ENCODE results near the gene C11orf98. TPM values are rescaled to one million over a fixed set of nuclear protein-coding genes. Genes with fewer than 3 reads are reported as not detected.
A peak's percentile ranks its signal among the peaks of the same experiment; 100 is the strongest.

C11orf98 gene
- total RNA-seq: 10 to 100 TPM; 24.6 to 47.4 (median 26.9) TPM
- polyA plus RNA-seq: 100 to 1,000 TPM; 166 to 183 (median 176) TPM

DNA sequence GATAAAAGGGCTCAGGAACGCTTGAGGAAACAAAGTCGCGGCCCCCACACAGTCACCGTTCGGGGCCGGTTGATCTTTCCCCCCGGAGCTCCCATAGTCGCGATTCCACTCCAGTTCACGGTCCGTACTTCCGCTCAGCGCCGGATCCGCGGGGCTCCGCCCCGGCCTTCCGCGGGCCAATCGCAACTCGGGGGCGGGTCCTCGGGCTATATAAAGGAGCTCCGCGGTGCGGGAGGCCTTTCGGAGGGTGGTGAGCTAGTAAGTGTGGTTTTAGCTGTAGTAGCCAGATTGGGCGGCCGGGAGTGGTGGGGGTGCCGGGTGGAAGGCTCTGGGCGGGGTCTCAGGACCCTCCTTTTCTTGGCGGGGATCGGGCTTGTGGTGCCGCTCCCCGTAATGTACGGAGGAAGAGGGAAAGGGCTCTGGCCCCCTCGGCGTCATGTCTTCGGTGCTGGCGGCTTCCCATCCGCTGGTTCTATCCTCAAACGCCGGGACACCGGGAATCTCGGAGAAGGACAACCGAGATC is at the start of gene C11orf98, which contains the start of gene CSKMT:
Gene C11orf98 (minus strand): TSS at position 136 of the 524 bp plus-strand sequence. CDS start 41 bp downstream, at position 95.
Gene CSKMT (plus strand): TSS at position 238 of the 524 bp plus-strand sequence. CDS start 568 bp downstream, outside the sequence.
- H3K36me3 ChIP-seq: peaks cover 0 to 28% (median 8%) of the 10 kb centered on the region in 4 donors
- no peaks in the 10 kb centered on the region for H3K27me3 ChIP-seq
- H3K27ac ChIP-seq: peak within 1 kb of the TSS; percentile 91 to 97 (median 94)
- peak within 1 kb of the TSS; percentile 74 to 89 (median 86) for H3K4me3 ChIP-seq
- intact Hi-C loops (cut with DNase I): loop anchor here (2.0 to 5.0 kb wide), 3 partner anchors 18 to 53 kb away; partner anchors contain the start of genes BSCL2, EML3, GANAB and GNG3
- H3K9me3 ChIP-seq: no peaks in the 10 kb centered on the region
- H3K4me1 ChIP-seq: peaks cover 0 to 40% (median 34%) of the 10 kb centered on the region in 4 donors
- TF ChIP-seq POLR2AphosphoS5 (IDR thresholded peaks at IDR 0.05) (peak; percentile 99 to 100 (median 100)), POLR2A (IDR thresholded peaks at IDR 0.05) (peak; percentile 99), EP300 (IDR thresholded peaks at IDR 0.05) (no peak)
- TF ChIP-seq, protein P1, sequence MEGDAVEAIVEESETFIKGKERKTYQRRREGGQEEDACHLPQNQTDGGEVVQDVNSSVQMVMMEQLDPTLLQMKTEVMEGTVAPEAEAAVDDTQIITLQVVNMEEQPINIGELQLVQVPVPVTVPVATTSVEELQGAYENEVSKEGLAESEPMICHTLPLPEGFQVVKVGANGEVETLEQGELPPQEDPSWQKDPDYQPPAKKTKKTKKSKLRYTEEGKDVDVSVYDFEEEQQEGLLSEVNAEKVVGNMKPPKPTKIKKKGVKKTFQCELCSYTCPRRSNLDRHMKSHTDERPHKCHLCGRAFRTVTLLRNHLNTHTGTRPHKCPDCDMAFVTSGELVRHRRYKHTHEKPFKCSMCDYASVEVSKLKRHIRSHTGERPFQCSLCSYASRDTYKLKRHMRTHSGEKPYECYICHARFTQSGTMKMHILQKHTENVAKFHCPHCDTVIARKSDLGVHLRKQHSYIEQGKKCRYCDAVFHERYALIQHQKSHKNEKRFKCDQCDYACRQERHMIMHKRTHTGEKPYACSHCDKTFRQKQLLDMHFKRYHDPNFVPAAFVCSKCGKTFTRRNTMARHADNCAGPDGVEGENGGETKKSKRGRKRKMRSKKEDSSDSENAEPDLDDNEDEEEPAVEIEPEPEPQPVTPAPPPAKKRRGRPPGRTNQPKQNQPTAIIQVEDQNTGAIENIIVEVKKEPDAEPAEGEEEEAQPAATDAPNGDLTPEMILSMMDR (IDR thresholded peaks at IDR 0.05): no peak
- 0 to 1% methylated on average over 47 of the region's 47 CpGs for WGBS, 2 donors
- DNase-seq: peak; percentile 98

DNA sequence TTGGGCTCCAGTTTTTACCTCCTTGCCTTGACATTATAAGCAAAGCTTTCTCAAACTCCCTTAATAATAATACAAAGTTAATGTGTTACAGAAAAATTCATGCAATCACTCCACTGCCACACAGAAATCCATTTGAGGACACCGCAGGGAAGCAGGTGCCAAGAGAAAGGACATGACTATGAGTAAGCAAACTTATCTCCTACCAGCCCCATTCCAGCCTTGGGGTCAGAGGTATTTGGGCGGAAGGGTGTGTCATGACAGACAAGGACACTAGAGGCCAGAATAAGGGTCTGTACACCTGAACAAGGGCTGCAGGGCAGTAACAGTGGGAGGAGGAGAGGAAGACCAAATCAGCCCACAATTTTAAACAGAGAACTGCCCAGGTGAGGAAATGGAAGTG is 48.3 kb upstream of the C11orf98 start:
- TF ChIP-seq, protein P1 (IDR thresholded peaks at IDR 0.05): no peak
- TF ChIP-seq EP300 (IDR thresholded peaks at IDR 0.05) (no peak), POLR2A (IDR thresholded peaks at IDR 0.05) (no peak), POLR2AphosphoS5 (IDR thresholded peaks at IDR 0.05) (no peak)
- WGBS, 2 donors: 26 to 73% methylated on average over 2 of the region's 2 CpGs
- no peak for DNase-seq
- intact Hi-C loops (cut with DNase I): no loop called here
- Histone ChIP-seq H3K4me1 (peaks cover 0 to 17% (median 14%) of the 10 kb centered on the region in 4 donors), H3K4me3 (no peak overlapping the region), H3K27ac (peak overlapping the region in 1 of 4 donors; percentile 14), H3K36me3 (peaks cover 45 to 80% (median 60%) of the 10 kb centered on the region in 4 donors), H3K27me3 (no peaks in the 10 kb centered on the region), H3K9me3 (no peaks in the 10 kb centered on the region)

DNA sequence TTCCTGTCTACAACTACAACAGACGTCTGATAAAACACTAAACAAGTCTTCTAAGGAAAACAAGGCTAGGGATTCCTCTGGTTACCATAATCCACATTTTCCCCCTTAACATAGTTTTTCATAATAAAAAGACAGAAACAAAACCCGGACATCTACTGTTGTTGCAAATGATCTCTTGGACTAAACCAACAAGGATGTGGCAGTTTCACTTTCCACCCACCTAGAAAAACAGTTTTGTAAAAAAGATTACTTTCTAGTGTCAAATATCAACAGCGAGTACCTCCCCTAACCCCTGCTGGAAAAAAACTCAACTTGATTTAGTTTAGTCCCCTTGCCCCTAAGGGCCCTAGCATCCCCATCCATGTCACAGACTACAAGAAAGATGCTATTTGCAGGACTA is 47.9 kb upstream of the C11orf98 start:
- H3K4me3 ChIP-seq: no peak overlapping the region
- intact Hi-C loops (cut with DNase I): no loop called here
- H3K9me3 ChIP-seq: no peaks in the 10 kb centered on the region
- H3K4me1 ChIP-seq: peaks cover 0 to 18% (median 17%) of the 10 kb centered on the region in 4 donors
- no peaks in the 10 kb centered on the region for H3K27me3 ChIP-seq
- H3K36me3 ChIP-seq: peaks cover 41 to 75% (median 55%) of the 10 kb centered on the region in 4 donors
- WGBS, 2 donors: 20 to 53% methylated on average over 3 of the region's 3 CpGs
- H3K27ac ChIP-seq: peak overlapping the region in 1 of 4 donors; percentile 14
- TF ChIP-seq EP300 (IDR thresholded peaks at IDR 0.05): no peak
- TF ChIP-seq POLR2AphosphoS5 (IDR thresholded peaks at IDR 0.05): no peak
- TF ChIP-seq, protein P1 (IDR thresholded peaks at IDR 0.05): no peak
- no peak for TF ChIP-seq POLR2A (IDR thresholded peaks at IDR 0.05)
- DNase-seq: no peak

DNA sequence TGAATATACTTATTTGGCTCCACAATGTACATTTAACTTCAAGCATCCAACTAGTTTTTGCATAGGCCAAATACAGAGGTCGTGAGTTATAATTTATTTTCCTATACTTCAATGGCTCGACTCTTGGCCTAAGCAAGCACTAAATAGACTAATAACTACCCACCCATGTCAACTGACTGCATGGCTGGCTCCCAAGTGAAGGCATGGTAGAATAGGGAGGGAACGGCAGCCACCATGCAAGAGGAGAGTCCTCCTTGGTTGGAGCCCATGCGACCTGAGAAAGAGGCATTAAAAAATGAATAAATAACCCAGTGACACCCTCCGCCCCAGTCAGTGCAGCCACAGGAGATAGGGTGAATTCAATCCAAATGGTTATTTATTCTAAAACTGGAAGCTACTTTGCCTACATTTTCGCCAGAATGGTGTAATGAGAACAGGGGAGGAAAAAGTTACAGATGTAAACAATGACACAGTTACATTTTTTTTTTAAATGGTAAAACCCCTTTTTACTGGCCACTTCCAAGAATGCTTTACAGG is 47.3 kb upstream of the C11orf98 start:
- no peaks in the 10 kb centered on the region for H3K9me3 ChIP-seq
- intact Hi-C loops (cut with DNase I): no loop called here
- H3K27me3 ChIP-seq: no peaks in the 10 kb centered on the region
- H3K4me3 ChIP-seq: no peak overlapping the region
- H3K4me1 ChIP-seq: peaks cover 0 to 18% (median 18%) of the 10 kb centered on the region in 4 donors
- TF ChIP-seq POLR2A (IDR thresholded peaks at IDR 0.05): no peak
- TF ChIP-seq EP300 (IDR thresholded peaks at IDR 0.05): no peak
- TF ChIP-seq, protein P1 (IDR thresholded peaks at IDR 0.05): no peak
- TF ChIP-seq POLR2AphosphoS5 (IDR thresholded peaks at IDR 0.05): no peak
- DNase-seq: no peak
- peaks cover 36 to 70% (median 50%) of the 10 kb centered on the region in 4 donors for H3K36me3 ChIP-seq
- WGBS, 2 donors: 77% methylated on average over 6 of the region's 6 CpGs
- no peak overlapping the region for H3K27ac ChIP-seq

All from sigmoid colon (tissue), 7 donors.